NCI-H1694 treated with DMSO at 0.1 percent for 48 hours (cell line): ENCODE data around the gene FGF19.

Experiments used
- DNase-seq: peaks from one replicate; lab custom pipeline; 2025; lab: John Stamatoyannopoulos, UW

The FGF19 gene, protein sequence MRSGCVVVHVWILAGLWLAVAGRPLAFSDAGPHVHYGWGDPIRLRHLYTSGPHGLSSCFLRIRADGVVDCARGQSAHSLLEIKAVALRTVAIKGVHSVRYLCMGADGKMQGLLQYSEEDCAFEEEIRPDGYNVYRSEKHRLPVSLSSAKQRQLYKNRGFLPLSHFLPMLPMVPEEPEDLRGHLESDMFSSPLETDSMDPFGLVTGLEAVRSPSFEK

DNA sequence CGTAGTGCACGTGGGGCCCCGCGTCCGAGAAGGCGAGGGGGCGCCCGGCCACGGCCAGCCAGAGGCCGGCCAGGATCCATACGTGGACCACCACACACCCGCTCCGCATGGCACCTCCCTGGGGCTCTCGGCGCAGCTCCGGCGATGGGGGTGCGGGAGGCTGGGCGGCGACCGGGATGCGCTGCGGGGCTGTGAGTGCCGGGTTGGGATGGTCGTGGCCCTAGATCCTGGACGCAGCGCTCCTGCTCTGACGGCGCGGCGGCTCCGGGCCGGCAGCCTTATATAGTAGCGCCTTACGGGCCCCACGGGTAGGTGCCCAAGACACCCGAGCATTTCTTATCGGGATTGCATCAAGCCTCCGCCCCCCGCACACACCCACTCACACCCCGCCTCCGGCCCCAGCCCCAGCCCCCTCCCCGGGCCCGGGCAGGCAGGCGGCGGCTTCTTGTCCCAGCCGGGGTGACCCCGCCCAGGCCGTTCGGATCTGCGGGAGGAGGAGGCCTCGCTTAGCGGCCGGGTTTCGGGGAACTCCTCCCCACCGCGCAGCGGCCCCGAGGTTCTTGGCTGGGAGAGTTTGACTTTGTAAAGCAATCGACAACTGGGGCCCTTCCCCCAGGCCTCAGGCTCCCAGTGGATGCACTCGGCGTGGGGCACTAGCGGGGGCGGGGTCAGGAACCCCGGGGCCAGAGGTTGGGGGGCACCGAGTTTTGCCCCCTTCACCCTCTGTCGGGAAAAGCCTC, at the start of gene FGF19:
FGF19 (minus strand) TSS at position 255 of the 740 bp plus-strand sequence; CDS start at position 109, 146 bp downstream.
- DNase-seq: no peak

DNA sequence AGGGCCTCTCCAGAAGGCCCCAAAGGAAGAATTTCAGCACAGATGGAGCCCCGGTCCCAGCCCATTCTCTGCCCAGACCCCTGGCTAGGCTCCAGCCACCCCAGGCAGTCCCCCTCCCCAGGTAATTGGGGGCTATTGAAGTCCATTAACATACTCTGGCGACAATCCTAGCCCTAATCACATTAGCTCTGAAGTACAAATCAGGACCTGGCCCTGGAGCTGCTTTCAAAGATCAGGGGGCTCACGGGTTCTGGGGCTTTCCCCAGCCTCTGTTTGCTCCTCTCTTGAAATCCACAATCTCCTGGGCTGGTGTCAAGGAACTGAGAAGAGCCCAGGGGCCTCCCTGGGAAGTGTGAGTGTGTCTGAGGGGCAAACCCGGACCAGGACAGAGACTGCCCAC, 49.1 kb upstream of the FGF19 start:
- no peak for DNase-seq

DNA sequence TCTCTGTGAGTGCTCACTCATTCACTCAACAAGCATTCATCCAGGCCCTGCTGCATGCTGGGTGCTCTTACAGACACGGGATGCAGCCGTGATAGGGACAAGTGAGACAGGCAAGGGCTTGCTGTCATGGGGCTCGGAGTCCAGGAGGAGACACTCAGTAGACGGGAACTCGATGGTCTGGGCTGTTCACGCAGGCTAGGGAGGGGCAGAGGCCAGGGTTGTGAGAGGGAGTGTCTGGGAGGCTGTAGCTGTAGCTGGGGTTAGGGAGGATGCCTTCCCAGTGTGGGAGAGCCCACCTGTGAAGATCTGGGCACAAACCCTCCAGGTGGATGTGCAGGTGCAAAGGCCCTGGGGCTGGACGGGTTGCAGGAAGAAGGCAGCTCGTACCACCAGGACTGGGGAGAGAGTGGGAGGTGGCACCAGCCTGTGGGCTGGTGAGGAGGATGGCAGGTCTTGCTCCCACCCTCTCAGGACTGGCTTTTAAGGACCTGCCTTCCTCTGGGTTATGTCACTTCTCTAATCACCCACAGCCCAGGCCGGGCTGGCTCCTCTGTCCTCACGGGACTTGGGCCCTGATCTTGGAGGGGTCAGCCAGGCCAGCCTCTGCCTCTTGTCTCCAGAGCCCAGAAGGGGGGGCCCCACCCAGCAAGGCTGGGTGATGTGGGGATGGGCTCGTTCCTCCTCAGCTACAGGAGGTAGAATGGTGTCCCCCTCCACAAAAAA, 47.2 kb upstream of the FGF19 start:
- DNase-seq: no peak

DNA sequence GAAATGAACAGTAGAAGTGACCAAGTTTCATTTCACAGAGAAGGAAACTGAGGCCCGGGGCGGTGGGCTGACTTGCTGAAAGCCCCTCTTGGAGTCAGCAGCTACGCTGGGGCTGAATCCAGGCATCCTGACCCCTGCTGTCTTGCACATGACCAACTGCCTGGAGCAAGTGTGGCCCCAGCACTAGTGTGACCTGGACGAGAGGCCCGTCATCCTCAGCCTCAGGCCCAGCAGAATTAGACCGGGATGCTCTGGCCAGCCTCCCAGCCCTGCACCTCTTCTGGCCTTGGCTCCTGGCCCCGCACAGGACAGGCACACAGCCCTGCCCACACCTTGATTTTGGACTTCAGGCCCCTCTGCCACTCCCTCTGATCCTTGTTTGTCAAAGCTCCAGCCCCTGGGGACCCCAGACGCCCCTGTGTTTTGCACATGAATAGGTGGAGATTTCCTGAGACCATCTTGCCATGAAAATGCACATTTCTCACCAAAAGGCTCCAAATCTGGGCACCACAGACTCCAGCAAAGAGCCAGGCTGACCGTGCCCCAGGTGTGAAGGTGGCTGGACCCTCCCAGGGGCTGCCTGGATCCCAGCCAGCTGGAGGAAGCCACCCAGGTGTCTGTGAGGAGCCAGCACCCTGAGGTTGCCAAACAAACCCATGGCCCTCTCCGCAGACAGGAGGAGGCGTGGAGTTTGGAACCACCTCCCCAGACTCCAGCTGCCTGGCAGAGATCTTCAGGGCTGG, 46.5 kb upstream of the FGF19 start:
- no peak for DNase-seq

GRCh38 chr11:69748637-69749036, 44.8 kb upstream of the FGF19 start:
- DNase-seq: no peak

- no peak for DNase-seq
These were observed 43.2 kb upstream of the FGF19 start for GRCh38 chr11:69746752-69747742.

DNA sequence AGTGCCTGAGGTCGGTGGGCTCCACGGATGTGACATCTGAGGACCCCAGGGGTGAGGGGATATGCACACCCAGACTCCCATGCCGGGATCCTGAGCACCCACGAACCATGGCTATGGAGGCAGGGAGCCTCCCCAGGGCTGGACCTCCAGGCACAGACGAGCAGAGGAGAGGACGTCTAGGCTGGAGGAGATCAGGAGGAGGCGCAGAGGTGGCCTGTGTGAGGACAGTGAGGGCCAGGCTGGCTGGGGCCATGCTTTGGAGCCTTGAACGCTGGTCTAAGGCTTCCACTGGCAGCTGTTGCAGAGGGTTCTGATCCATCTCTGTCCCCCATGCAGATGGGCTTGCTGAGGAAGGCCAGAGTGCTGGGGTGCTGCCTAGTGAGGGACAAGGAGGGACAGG, 42.3 kb upstream of the FGF19 start:
- DNase-seq: no peak

DNA sequence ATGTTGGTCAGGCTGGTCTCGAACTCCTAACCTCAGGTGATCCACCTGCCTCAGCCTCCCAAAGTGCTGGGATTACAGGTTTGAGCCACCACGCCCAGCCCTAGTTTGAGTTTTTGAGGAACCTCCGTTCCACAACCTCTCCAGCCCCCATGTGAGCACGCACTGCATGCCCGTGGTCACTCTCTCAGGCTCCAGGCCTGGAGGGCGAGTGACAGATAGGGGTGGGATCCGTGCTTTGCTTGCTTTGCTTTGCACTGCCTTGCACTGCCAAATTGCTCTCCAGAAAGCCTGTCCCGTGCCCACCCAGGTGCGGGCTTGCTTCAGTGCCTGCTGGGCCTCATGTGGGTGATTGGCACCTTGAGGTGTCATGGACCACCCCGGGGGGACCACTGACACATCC, 41.4 kb upstream of the FGF19 start:
- DNase-seq: no peak

DNA sequence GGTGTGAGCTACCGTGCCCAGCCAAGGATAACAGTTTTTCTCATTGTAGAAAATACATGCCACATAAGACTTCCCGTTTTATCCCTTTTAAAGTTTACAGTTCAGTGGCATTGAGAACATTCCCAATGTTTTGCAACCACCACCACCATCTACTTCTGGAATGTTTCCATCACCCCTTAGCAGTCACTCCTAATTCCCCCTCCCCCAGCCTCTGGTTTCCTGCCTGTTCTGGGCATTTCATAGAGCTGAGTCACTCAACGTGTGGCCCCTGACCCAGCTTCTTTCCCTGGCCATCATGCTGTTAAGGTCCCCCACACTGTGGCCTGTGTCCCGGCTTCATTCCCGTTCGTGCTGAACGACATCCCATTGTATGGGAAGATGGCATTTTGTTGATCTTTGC, 40.6 kb upstream of the FGF19 start:
- DNase-seq: no peak

DNA sequence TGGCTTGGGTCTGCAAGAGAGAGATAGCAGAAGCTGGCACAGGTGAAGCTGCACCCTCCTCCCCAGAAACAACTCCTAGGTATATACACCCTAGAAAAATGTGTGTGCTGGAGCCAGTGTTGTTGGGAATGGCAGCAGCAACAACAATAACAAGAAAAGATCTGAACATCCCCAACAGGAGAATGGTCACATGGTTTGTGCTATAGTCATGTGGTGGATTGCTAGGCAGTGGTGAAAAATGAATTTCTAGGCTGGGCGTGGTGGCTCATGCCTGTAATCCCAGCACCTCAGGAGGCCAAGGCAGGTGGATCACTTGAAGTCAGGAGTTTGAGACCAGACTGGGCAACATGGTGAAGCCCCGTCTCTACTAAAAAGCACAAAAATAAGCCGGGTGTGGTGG, 31.0 kb upstream of the FGF19 start:
- no peak for DNase-seq

DNA sequence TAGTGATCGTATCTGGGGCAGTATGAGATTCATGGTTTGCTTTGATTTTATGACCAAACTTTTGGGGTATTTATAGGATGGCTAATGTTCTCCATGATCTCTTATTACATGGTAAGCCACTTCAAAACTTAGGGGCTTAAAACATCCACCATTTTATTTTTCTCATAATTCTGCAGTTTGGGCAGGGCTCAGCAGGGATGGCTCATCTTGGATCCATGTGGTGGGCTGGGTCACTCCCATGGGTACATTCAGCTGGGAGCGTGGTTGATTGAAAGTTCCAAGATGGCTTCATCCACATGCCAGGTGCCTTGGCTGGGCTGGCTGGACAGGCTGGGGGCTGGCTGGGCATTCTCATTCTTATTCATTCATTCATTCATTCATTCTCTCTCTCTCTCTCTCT, 30.5 kb upstream of the FGF19 start:
- DNase-seq: no peak

- DNase-seq: no peak
These were observed 29.1 kb upstream of the FGF19 start for GRCh38 chr11:69732910-69733309.

DNA sequence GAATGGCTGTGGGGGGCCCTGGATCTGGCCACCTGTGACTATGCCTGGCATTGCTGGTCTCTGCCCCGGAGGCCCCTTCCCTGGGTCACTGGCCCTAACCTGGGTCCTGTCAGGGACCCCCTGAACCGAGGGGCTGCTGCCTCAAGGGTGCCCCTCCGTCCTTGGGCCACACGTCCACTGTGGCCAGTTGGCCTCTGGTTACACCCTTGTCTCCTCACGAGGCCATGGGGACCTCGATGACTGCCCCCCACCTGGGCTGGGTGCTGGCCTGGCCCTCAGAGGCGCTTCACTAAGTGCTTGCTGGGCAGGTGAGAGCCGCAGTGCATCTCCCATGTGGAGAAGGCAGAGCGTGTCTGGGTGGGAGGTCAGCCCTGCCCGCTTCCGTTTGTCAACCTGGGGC, 27.3 kb upstream of the FGF19 start:
- no peak for DNase-seq

- no peak for DNase-seq
These were observed 26.7 kb upstream of the FGF19 start for GRCh38 chr11:69730500-69730899.

GRCh38 chr11:69729252-69729651, 25.4 kb upstream of the FGF19 start:
- DNase-seq: no peak

DNA sequence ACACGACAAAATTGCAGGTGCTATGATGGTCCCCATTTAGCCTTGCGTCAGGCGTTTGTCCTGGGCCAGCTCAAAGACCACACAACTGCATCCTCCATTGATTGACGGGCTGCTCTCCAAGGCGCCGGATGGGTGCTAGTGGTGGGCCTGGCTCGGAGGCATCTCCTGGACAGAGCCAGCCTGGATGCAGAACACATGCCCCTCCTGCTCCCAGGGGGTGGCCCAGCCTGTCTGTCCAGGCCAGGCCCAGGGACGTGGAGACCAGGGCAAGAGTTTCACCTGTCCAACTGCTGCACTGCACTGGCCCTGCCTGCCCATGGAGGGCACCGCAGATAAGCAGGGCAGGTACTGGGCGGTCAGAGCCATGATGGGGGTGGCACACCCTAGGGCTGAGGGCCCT, 23.4 kb upstream of the FGF19 start:
- no peak for DNase-seq

- no peak for DNase-seq
These were observed 22.7 kb upstream of the FGF19 start for GRCh38 chr11:69726481-69726880.

- DNase-seq: no peak
These were observed 22.2 kb upstream of the FGF19 start for GRCh38 chr11:69726019-69726418.

DNA sequence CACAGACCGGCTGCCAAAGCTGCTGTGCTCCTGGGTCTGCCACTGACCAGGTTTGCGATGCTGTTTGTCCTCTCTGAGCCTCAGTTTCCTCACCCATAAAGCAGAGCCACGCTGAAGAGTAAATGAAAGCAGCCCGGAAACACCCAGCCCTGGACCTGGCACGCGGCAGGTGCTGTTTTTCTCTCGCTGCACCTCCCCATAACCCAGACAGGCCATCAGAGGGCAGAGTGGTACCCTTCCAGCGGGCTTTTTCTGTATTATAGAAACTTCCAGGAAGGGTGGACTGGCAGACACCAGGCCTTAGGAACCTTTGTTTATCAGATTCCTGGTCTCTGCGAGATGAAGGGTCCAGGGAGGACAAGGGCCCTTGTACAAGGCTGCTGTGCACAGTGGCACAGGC, 17.9 kb upstream of the FGF19 start:
- DNase-seq: no peak

GRCh38 chr11:69721106-69721505, 17.3 kb upstream of the FGF19 start:
- DNase-seq: no peak

DNA sequence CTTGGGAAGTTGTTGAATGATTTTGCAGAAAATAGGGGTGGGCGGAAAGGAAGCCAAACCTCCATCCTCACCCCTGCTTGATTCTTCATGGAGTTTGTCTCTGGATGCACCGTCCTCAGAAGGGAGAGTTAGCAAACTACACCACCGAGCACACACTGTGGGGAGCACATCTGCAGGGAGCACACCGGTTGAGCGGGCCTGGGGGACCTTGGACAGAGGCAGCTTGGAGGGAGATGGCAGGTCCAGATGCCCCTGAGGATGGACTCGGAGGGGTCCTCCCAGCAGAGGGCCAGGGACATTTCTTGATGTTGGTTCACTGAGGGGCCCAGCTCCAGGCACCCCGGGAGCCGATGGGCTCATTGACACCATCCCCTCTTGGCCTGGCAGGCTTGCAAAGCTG, 15.1 kb upstream of the FGF19 start:
- no peak for DNase-seq
